Hematopoietic multipotent progenitor cell treated with erythropoietin and hydrocortisone succinate and interleukin-3 and kit ligand, for 8 days (in vitro differentiated cells): ENCODE measurements around the gene OR10H1.
A peak's percentile ranks its signal among the peaks of the same experiment; 100 is the strongest.

Experiments
- DNase-seq: peaks from one replicate; pipeline ENCODE4 v3.0.0-alpha.2; 2015

The OR10H1 gene

DNA sequence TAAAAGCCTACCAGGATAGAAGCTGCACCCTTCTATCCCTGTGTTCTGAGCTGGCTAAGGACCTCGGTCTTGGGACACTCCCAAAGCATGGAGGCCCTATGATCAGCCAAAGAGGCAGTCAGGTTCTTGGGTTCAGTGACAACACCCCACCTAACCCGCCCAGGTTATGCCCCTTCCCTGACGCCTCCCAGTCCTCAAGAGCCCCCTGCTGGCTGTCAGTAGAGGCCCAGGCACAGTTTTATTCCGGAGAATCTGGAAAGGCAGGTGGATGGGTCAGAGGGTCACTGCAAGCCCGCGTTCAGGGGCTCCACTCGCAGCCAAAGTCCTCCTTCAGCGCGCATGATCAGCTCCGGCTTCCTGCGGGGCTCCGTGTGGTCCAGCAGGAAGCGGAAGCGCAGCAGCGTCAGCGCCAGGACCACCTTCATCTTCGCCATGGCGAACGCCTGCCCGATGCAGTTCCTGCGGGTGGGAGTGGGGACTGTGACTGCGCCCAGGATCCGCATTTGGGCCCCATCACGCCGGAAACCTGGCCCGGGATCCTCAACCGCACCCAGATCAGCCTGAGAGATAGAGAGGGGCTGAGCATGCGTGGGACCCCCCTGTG is 55.4 kb downstream of the OR10H1 start:
- peak; percentile 38 for DNase-seq

DNA sequence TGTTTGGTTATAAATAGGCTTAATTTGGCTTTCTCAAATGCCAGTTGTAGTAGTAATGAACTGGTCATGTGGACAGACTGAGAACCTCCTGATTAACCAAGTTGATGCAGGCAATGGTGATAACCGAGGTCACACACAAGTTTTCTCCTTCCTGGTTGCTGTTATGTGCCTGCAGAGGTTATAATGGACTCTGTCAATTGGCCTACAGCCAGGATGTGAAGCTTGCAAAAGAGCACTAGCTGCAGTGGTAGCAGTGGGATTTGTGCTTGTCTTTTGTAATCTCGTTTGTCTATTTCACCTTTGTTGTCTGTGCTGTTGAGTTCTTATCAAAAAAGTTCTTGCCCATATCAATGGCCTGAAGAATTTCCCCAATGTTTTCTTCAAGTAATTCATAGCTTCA is 57.1 kb downstream of the OR10H1 start:
- DNase-seq, result no peak
